ENCODE measurements around the gene PRKCB.

PRKCB gene

DNA sequence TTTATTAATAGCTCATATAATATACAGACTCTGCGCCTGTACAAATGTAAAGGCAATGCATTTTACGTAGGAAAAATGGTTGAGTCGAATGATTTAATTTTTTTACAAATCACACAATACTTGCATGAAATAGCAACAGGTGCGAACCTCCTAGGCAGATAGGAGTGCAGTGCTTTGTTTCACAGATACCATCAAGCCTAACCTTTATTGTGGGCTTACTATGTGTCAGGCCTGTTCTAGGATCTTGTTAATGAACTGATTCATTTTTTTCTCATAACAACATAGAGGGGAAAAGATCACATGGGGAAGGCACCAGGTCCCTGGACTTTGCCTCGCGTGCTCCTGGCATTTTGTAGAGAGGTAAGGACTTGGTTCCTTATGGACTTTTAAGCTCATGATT is 107.8 kb downstream of the PRKCB start:
- no peak for DNase-seq (ENCODE audit: low spot score)

DNA sequence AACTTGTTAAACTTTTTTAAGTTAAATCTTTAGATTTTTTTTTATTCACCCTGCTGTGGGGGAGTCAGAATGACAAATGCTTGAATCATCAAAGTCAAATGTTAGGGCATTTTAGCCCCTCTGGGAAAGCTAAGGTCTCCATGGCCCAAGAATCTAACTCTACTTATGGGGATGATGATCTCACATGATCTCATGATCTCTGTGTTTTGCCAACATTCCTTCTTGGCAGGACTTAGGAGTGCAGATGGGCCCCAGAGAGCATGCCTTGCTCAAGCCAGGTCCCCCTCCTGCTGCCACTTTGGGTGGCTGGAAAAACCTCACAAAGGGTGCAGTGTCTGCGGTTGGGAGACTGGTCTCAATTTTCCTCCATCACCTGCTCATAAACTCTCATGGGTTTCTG is 108.6 kb downstream of the PRKCB start:
- no peak for DNase-seq (ENCODE audit: low spot score)

DNA sequence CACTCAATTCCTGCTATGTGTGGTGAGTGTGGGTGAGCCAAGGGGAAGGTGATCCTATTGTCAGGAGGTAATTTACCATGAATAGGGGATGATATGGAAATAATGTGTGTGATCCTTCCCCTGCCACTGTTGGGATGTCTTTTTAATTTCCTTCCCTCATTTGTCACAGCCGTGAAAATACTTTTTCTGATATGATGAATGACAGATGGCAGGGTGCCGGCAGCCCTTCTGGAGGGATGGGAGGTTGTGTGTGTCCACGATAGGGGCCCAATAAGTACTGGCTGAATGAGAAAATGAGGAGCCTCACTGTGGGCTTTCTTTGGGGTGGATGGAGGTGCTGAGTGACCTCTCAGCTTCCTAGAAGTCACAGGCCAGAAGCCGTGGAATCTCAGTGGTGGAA is 109.5 kb downstream of the PRKCB start:
- no peak for DNase-seq (ENCODE audit: low spot score)

DNA sequence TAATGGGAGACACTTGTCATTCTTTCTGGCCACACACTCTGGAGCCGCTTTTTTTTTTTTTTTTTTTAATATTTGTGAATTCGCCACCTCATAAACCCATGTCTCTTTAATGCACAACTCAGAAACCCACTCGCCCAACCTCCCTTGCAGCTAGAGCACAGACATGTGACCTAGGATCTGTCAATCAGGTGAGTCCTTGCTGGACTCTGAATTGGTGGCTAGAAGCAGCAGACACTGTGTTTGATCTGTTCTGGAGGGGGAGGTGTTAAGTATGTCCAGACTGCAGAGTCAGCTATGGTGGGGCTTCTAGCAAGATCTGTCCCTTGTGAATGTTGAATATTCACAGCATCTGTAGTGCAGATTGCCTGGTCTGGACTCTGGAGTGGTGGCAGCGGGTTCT is 112.1 kb downstream of the PRKCB start:
- DNase-seq (ENCODE audit: low spot score): no peak

DNA sequence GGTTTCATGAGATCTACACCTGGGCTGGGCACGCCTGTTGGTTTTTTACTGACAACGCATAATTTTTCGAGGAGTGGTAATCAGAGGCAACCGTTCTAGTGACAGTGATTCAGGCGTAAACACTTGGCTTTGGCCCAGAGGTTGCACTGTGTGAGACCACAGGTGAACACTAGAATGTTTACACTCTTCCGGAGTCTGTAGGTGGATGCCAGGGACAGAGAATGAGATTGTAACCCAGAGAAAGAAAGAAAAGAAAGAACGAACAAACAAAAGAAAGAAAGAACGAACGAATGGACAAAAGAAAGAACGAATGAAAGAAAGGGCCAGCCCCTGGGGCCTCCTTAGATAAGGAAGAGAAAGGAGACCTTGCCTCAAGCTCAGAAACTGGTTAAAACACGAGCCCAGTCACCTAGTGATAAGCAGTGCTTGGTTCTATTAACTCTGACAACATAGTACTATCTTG is 113.2 kb downstream of the PRKCB start:
- DNase-seq (ENCODE audit: low spot score): no peak

DNA sequence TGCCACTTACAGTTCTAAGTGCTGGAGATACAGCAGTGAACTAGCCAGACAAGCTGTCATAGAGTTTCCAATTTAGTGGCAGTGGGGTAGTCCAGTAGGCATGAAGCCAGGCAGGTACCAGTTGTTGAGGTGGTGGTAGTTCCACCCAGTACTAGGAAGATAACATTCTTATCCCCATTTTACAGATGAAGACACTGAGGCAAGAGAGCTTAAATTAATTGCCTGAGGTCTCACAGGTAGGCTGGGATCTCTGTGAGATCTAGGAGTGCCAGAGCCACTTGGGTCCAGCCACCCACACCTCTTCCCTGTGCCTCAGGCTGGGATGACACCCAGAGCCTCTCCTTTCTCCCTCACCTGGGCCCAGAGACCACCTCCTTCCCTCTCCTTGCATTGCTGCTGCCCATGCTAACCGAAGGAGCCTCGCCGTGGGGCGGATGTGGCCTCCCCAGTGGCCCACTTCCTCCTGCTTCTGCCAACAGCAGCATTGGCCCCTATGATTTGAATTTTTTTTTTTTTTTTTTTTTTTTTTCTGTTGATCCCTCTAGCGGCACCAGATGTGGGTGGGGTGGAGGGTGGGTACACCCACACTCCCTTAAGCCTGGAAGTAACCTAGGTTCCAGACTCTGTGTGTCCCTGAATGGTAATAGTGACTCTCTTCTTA is 114.0 kb downstream of the PRKCB start:
- no peak for DNase-seq (ENCODE audit: low spot score)

DNA sequence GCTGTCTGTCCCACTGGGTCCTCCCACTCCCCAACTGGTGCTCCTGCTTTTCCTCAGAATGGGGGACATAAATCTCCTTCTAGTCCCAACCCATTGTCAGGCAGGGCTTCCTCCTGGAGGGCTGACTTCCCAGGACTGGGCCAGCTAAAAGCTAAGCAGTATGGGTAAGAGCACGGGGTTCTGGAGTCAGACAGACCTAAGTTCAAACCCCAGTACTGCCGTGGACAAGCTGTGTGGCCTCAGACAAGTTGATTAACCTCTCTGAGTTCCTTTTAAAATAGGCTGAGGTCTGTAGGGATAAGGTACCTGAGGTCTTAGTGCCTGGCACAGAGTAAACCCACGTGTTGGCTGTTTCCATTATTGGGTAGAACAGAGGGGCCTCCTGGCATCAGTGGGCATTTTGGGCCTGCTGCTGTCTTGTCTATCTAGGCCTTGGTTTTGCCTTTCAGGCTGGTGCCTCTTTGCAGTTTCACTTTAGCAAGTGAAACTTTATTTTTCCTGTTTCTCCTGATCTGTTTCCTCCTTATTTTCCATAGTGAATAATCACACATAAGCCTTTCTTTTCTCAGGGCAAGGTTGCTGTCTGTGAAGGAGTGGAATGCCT is 114.6 kb downstream of the PRKCB start:
- no peak for DNase-seq (ENCODE audit: low spot score)

DNA sequence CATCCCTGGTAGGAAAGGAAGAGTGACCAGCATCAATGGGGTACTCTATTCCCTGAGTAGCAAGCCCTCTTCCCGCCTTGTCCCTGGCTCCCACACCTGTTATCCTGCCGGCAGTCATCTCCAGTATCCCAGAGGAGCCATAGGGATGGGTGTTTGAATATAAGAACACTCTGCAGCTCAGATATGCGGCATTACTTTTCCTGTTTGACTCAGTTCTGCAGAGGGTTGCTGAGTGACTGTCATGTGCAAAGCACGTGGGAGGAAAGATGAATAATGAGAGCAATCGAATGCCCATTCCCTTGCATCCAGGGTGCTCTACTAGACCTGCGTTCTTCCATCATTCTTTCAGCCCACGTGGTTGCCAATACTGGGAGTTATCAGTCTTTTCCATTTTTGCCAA is 115.1 kb downstream of the PRKCB start:
- DNase-seq (ENCODE audit: low spot score): no peak

DNA sequence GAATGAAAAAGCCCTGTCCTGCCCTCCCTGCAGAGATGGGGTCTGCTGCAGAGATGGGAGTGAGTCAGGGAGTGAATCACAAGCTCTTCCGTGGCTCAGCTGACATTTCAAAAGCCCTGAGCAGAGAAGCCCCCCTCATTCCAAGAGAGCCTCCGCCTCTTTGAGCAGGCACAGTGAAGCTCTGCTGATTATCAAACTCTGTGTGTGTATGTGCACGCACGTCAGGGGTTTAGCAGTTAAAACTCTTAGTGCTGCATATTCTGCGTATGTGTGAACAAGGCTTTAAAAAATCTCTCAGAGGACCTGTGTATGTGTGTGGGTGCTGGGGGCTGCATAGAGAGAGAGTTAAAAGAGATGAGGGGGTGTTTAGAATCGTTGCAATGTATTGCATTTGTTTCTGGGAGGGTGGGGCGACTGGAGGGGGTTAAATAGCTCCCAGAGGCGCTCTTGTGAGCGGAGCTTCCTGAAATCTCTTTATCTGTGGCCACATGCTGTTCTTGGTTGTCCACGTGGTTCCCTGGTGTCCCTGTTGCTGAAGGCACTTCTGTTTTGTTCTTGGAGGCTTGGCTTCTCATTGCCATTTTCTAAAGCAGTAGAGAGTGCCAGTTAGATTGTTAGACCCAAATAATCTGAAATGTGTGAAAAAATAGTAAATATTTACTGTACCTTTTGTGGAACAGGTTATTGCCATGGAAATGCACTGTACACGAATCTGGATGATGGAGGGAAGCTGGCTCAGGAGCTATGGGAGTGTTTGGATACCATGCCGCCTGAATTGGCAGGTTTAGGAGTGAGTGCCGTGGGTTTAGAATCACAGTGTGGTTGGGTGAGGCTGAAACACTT is 116.6 kb downstream of the PRKCB start:
- DNase-seq (ENCODE audit: low spot score): no peak

DNA sequence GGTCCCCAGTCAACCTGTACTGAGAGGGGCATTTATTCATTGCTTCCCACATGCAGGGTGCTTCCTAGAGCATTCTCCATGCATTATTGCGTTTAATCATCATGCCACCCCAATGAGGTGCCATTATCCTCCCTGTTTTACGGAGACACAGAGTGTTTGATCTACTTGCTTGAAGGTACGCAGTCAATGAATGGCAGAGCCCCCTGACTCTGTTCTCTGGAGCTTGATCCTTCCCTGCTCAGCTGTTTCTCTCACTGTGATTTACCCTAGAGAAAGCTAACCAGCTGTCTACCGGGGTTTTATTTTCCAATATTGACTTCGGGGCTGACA is 117.2 kb downstream of the PRKCB start:
- DNase-seq (ENCODE audit: low spot score): no peak

DNA sequence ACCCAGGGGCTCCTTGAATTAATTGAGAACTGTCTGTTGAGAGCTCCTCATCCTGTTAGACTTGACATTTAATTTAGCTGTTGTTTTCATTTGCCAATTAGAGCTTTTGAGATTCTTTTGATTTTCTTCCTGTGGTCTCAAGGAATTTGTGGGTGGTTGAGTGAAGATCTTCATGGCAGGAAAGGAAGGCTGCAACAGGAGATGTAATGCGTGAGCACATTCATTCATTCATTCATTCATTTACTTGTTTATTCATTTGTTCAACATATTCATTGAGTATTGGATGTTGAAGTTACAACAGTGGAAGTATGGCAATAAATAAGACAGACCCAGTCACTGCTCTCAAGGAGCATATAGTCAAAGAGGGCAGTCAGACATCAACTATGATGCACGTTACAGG is 117.7 kb downstream of the PRKCB start:
- no peak for DNase-seq (ENCODE audit: low spot score)

DNA sequence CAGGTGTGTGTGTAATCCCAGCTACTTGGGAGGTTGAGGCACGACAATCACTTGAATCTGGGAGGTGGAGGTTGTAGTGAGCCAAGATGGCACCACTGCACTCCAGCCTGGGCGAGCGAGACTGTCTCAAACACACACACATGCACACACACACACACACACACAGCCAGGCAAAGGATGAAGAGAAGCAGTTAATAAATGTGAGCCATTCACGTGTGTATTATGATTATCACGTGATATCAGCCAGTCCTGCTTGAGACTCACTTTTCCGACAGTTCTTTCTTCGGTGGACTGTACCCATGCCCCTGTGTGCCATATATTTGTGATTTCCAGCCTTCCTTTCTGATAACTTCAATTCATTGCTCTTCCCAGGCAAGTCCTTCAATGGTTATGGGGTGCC is 119.3 kb downstream of the PRKCB start:
- DNase-seq (ENCODE audit: low spot score): no peak

DNA sequence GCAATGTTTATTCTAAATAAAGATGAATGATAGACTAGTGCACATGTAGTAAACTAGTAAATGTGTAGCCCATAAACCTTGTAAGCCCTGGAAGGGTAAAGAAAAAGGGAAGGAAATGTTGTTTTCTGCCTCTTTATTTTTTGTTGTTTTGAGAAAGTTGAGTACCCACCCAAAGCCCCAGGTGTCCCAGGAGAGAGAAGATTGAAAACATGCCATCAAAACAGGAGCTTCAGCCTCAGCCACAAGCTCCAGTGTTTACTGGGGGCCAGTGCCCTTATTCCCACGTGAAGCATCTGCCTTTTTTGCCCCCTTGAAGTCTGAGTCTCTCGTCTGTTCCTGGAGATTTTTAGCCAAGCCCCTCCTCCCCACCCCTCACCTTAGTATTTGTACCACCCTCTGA is 121.5 kb downstream of the PRKCB start:
- no peak for DNase-seq (ENCODE audit: low spot score)

DNA sequence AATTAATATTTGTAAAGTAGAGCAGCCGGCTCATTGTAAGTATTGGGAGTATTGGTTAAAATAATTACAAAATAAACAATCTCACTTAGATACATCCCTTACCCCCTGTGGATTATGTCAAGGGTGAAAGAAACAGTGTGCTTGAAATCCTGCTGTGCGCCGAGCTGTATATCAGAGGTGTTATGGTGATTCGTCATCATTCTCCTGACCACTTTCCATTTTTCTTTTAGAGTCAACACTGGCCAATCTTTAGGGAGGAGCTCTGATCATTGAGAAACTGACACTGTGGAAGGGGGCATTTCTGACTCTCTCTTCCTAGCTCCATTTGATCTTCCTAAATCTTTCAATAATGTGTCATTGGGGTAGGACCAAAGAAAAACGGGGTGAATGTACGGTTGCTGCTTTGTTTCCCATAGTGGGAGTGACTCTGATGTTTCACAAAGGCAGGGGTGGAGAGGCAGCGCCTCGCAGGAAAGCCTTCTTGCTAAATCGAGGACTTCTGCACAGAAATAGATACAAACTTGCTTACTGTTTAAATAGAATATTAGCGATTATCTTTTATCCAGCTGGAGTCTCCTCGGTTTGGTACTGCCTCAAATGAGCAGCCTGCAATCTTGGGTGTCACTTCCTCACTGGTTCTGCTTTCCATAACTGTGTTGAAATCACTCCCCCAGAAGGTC is 123.4 kb downstream of the PRKCB start:
- DNase-seq (ENCODE audit: low spot score): no peak

DNA sequence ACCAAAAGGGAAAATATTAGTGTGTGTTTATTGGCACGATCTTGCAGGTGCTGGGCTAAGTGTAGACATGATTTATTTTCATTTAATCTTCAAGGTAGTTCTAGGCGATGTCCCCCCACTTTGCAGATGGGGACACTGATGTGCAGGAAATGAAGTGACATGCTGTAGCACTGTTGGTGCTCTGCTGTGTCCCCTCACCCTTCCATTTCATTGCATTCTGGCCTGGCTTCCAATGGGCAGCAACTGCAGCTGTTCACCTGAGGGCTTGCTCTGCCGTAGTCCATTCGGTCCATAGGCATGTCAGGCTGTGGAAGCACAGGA is 123.9 kb downstream of the PRKCB start:
- no peak for DNase-seq (ENCODE audit: low spot score)

DNA sequence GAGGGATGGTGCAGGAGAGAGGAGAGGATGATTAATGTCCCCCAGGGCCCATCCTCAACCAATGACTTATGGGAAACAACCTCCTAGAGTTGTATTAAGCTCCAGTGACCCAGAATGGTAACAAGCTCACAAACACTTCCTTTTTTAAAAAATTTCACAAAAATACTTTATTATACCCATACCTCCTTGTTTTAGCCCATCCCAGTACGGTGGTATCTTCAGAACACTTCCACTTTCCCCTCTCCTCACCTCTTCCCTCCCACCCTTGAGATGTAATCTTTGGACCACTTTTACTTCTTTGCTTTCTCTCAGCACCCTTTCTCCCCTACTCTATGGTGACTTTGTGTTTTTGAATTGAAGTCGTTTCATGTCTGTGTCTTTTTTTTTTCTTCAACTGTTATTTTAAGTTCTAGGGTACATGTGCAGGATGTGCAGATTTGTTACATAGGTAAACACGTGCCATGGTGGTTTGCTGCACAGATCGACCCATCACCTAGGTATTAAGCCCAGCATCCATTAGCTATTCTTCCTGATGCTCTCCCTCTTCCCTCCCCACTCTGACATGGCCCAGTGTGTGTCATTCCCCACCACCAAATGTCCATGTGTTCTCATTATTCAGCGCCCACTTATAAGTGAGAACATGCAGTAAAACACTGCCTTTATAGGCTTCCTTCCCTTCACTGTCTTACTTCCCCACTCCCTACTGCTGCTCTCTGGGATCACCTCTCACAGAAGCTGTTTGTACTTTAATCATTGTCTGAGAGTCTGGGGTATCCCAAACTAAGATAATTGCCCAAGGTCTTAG is 124.5 kb downstream of the PRKCB start:
- DNase-seq (ENCODE audit: low spot score): no peak

DNA sequence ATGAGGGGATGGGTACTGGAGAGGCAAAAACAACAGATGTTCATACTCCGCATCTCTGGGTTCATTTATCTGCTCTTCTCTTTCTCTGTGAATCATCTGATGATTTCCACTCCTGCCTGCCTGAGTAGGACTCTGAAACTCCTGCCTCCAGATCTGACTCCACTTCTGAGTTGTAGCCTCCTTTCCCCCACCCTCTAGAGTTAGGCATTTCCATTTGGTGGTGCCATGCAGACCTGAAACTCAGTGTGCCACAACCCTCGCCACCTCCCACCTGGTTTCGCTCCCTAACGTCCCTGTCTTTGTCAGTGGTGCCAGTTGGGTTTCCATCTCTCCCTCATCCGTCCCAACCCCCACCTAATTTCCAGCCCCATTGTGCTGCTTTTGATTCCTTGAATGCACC is 126.2 kb downstream of the PRKCB start:
- DNase-seq (ENCODE audit: low spot score): no peak

DNA sequence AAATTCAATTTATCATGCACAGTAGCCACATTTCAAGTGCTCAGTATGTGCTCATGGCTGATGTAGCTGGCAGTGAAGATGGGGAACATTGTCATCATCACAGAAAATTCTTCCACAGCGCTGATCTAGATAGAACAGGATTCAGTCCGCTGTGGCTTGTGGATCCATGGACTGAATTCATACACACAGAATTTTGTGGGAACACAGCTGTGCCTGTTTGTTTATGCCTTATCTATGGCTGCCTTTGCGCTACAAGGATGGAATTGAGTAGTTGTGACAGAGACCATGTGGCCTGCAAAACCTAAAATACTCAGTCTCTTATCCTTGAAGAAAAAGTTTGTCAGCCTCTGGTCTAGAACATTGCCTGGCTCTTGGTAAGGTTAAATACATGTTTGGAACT is 128.4 kb downstream of the PRKCB start:
- DNase-seq (ENCODE audit: low spot score): no peak

DNA sequence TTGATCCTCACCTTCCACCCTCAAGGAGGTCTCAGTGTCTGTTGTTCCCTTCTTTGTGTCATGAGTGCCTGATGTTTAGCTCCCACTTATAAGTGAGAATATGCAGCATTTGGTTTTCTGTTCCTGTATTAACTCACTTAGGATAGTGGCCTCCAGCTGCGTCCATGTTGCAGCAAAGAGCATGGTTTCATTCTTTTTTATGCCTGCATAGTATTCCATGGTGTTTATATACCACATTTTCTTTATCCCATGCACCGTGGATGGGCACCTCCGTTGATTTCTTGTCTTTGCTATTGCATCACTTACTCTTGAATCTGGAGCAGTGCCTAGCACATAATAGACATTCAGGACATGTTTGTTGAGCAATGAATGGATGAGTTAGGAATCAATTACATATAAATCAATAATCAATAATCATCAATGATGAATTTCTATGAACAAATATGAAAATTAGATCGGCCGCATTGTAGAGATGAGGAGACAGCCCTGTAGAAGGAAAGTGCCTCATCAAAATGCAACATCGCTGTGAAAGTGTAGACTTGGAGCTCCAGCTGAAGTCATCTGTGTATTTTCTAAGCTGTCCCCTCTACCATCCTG is 129.5 kb downstream of the PRKCB start:
- no peak for DNase-seq (ENCODE audit: low spot score)

DNA sequence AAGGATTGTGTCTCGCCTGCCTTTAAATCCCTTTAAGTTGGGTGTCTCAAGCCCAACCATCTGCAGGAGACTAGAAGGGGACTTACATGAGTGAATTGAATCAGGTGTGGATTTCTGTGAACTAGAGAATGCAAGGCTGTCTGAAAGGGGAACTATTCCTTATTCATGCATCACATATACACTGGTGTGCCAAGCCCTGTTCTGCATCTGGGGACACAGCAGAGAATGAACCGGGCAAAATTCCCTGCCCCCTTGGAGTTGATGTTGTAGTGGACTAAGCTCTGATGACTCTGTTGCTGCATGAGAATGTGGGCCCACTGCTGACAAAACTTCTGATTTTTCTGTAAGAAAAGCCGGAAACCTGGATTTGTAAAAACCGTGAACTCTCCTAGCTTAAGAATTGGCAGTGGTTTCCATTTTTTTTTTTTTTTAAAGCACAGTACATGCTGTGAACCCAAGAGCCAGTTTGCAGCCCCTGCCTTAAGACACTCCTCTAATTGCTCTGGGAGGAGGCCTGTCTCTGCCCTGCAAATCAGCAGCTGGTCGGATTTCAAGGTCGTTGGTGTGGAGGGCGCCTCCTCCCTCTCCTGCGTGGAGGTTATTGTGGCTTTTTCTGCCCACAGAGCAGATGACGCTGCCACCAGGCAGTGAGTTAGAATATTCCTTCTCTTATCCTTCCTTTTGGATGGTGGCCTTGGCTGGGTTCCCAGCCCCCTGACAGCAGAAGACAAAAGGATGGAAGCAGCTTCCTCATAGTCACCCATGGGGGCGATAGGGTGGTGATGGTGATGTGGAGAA is 131.0 kb downstream of the PRKCB start:
- DNase-seq (ENCODE audit: low spot score): no peak

DNA sequence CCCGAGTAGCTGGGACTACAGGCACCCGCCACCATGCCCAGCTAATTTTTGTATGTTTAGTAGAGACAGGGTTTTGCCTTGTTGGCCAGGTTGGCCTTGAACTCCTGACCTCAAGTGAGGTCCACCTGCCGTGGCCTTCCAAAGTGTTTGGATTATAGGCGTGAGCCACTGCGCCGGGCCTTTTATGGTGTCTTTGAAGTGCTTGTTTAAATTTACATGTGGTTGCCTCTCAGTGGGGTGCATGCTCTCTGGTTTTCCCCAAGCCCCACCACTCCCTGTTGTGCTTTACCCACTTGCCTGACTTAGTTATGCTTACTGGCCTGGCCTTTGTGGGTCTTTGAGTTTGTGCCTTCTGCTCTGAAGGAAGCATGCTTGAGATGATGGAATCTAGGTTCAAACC is 132.0 kb downstream of the PRKCB start:
- no peak for DNase-seq (ENCODE audit: low spot score)
